ENCODE data around the gene PDE10A.

The PDE10A gene

DNA sequence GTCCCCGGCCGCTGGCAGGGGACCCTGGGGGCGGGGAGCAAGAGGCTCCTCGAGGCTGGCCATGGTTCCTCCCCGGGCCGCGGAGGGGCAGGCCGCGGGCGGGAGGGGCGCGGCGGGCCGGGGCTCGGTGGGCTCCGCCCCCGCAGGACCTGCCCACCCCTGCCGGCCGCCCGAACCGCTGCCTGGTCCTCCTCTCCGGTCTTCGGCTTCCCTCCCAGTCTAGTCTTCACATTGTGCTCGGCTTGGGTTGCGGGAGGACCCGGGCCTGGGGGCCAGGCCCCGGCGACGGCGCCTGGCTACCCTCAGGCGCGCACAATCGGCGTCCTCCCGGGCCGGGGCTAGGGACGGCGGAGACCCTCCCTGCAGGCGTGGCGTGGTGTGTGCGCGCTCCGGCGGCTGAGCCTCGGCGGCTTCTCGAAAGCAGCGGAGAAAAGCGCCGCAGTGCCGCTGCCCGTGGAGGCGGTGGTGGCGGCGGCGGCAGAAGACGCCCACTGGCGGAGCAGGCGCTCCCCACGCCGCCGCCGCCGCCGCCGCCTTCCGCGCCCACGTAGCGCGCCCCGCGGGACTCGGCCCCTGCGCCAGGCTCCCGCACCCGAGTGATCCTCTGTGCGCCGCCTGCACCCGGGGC, at the start of gene PDE10A:
Gene PDE10A, minus strand, starts transcription at position 493 of the 628 bp plus-strand sequence. Its CDS starts 430 bp downstream, at position 63.
- Histone ChIP-seq H3K4me3 (ENCODE audit: low read depth, low read length) (peak within 1 kb of the TSS; percentile 85), H3K79me2 (ENCODE audit: control insufficient read depth, insufficient read depth, low read length, unreplicated experiment) (peaks cover 4% of the 10 kb centered on the region), H3K4me1 (ENCODE audit: control insufficient read depth, insufficient read depth, low read length, unreplicated experiment) (no peaks in the 10 kb centered on the region), H3K36me3 (ENCODE audit: insufficient read depth, low read length) (no peaks in the 10 kb centered on the region), H3K27me3 (ENCODE audit: insufficient read depth, low read length) (peaks cover 76% of the 10 kb centered on the region), H2AFZ (ENCODE audit: low read length, unreplicated experiment) (peak within 1 kb of the TSS; percentile 91), H3K27ac (ENCODE audit: low read depth, low read length) (peak within 1 kb of the TSS; percentile 43; the same call in 1 of the 2 replicates)

DNA sequence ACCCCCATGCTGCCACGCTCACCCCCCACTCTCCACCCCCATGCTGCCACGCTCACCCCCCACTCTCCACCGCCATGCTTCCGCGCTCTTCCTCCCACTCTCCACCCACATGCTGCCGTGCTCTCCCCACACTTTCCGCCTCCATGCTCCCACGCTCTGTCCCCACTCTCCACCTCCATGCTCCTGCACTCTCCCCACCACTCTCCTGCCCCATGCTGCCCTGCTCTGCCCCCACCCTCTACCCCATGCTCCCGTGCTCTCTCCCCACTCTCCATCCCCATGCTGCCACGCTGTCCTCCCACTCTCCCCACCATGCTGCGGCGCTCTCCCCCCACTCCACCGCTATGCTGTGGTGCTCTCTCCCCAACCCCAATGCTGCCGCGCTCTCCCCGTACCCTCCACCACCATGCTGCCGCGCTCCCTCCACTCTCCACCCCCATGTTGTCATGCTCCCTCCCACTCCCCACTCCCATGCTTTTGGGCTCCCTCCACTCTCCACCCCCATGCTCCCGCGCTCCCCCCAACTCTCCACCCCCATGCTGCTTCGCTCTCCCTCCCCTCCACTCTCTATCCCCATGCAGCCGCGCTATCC, 46.0 kb upstream of the PDE10A start:
- Histone ChIP-seq H3K79me2 (ENCODE audit: control insufficient read depth, insufficient read depth, low read length, unreplicated experiment) (no peaks in the 10 kb centered on the region), H3K36me3 (ENCODE audit: insufficient read depth, low read length) (no peaks in the 10 kb centered on the region), H3K4me3 (ENCODE audit: low read depth, low read length) (no peak overlapping the region), H3K27me3 (ENCODE audit: insufficient read depth, low read length) (no peaks in the 10 kb centered on the region), H3K27ac (ENCODE audit: low read depth, low read length) (no peak overlapping the region), H3K4me1 (ENCODE audit: control insufficient read depth, insufficient read depth, low read length, unreplicated experiment) (peaks cover 2% of the 10 kb centered on the region), H2AFZ (ENCODE audit: low read length, unreplicated experiment) (no peak overlapping the region)

DNA sequence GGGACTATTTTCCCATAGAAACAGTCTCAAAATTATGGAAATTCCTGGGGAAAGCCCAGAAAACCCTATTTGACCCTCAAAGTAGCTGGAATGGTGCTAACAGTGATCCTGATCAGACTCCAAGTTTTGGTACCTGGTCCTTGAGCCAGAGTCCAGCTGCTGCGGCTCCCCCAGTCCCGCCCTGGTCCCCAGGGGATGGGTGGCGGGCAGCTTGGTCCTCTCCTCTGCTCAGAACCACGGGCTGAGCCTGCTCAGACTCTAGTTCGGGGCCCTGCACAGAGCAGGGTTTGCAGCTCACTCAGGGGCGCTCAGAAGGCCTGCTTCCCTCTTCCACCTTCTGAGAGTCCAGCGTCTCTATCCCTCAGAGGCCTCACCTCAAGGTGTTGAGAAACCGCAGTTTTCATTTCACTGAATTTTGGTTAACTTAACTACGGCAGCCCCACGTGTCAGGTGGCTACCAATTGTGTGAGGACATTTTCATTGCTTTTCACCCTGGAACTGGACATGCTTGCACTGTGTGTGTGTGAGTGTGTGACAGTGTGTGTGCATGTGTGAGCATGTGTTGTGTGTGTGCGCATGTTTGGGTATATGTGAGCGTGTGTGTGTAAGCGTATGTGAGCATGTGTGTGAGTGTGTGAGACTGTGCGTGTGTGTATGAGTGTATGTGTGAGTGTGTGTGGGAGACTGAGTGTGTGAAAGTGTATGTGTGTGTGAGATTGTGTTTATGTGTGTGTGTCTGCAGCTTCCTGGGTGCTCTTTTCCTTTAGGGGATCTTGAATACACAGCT, 44.2 kb upstream of the PDE10A start:
- no peaks in the 10 kb centered on the region for H3K36me3 ChIP-seq (ENCODE audit: insufficient read depth, low read length)
- no peak overlapping the region for H2AFZ ChIP-seq (ENCODE audit: low read length, unreplicated experiment)
- no peak overlapping the region for H3K4me3 ChIP-seq (ENCODE audit: low read depth, low read length)
- no peak overlapping the region for H3K27ac ChIP-seq (ENCODE audit: low read depth, low read length)
- H3K79me2 ChIP-seq (ENCODE audit: control insufficient read depth, insufficient read depth, low read length, unreplicated experiment) = no peaks in the 10 kb centered on the region
- peaks cover 9% of the 10 kb centered on the region for H3K4me1 ChIP-seq (ENCODE audit: control insufficient read depth, insufficient read depth, low read length, unreplicated experiment)
- H3K27me3 ChIP-seq (ENCODE audit: insufficient read depth, low read length) = no peaks in the 10 kb centered on the region

DNA sequence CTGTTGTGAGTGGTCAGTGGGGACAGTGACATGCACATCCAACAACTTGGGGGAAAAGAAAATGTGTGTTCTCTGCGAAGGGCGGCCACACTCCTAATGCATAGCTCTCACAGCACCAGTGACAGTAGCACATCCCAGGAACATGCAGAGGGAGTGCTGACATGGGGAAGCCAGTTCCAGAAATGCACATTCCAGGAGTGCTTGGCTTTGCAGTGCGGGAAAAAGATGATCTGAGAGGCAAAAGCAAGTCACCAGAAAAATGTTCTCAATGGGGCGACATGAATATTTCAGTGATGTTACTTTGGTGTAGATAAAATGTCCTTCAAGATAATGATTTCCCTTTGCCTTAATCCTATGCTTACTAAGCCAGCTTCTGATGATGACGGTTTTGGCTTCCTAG, 42.9 kb upstream of the PDE10A start:
- no peaks in the 10 kb centered on the region for H3K27me3 ChIP-seq (ENCODE audit: insufficient read depth, low read length)
- no peak overlapping the region for H3K27ac ChIP-seq (ENCODE audit: low read depth, low read length)
- no peak overlapping the region for H2AFZ ChIP-seq (ENCODE audit: low read length, unreplicated experiment)
- H3K79me2 ChIP-seq (ENCODE audit: control insufficient read depth, insufficient read depth, low read length, unreplicated experiment) = no peaks in the 10 kb centered on the region
- H3K36me3 ChIP-seq (ENCODE audit: insufficient read depth, low read length) = no peaks in the 10 kb centered on the region
- H3K4me3 ChIP-seq (ENCODE audit: low read depth, low read length) = no peak overlapping the region
- peaks cover 9% of the 10 kb centered on the region for H3K4me1 ChIP-seq (ENCODE audit: control insufficient read depth, insufficient read depth, low read length, unreplicated experiment)

DNA sequence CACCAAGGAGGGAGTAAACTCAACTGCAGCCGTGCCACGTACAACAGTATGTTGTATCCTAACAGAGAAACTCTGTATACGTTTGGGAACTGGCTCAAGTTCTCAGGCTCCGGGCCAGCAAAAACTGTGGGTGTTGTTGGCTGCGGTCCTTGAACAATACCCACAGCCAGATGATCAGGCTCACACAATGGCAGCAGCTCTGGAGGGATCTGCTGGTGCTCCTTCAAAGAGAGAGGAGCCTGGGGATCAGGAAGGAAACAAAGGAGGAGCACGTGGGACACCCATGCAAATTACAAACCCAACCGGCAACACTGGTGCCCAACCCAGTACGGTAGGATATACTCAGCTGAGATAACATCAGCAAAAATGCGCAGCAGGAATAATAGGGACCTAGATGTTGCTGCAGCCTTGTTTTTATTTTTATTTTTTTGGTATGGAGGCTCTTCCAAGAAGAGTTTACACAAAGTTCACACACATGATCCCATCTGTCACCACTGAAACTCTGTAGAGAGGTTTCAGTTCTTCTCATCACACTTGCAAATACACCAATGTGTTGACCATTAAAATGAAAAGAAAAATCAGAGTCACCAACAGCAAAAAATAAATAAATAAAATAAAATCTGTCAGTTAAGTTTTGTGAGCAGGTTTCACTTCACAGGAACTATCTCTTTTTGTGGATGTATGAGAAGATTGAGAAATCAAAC, 41.2 kb upstream of the PDE10A start:
- Histone ChIP-seq H2AFZ (ENCODE audit: low read length, unreplicated experiment) (peak overlapping the region; percentile 60), H3K79me2 (ENCODE audit: control insufficient read depth, insufficient read depth, low read length, unreplicated experiment) (no peaks in the 10 kb centered on the region), H3K27ac (ENCODE audit: low read depth, low read length) (no peak overlapping the region), H3K36me3 (ENCODE audit: insufficient read depth, low read length) (no peaks in the 10 kb centered on the region), H3K4me1 (ENCODE audit: control insufficient read depth, insufficient read depth, low read length, unreplicated experiment) (peaks cover 9% of the 10 kb centered on the region), H3K4me3 (ENCODE audit: low read depth, low read length) (peak overlapping the region; percentile 42; the same call in 1 of the 2 replicates), H3K27me3 (ENCODE audit: insufficient read depth, low read length) (no peaks in the 10 kb centered on the region)

DNA sequence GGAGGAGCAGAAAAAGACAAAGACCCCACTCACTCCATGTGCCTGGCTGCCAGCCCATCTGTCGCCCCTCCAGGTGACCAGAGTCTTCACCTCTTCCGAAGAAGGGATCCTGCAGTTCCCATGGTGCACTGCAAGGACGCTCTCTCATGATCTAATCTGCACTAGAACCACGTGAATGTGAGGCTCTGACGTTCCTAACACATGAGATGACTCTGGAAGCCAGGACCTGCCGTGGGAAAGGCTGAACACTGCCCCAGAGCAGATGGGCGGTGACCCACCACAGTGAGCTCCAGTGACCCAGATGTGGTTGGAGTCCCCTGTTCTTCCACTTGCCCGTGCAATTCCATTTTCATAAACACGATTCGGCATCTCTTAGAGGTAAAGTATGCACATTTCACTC, 39.6 kb upstream of the PDE10A start:
- Histone ChIP-seq H3K4me1 (ENCODE audit: control insufficient read depth, insufficient read depth, low read length, unreplicated experiment) (peaks cover 9% of the 10 kb centered on the region), H3K27me3 (ENCODE audit: insufficient read depth, low read length) (no peaks in the 10 kb centered on the region)

DNA sequence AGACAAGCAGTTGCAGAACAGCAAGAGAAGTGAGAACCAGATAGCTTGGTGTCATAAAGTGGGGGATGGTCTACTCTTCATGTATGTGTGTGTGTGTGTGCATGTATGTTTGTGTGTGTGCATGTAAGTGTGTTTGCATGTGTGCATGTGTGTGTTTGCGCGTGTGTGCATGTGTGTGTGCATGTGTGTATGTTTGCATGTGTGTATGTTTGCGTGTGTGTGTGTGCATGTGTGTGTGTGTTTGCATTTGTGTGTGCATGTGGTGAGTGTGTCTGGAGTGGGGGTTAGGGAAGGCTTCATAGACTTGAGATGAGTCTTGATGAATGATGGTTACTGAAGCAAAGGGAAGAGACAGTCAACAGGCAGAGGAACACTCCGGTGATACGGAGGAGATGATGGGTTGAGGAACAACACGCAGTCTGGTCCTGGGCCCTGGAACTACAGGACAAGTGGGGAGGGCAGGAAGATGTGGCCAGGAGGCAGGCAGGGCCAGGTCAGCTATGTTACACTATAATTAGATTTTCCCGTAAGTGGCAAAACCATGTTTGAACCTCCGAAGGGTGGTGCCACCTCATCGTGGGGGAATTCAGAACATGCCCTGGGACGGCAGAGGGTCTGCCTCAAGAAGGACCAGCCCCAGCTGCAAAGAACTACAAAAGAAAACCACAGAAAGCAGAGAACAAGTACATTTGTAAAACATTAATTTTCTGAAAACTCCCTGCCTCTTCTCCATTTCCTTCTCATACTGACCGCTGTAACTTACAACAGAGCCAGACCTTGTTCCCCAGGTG, 38.7 kb upstream of the PDE10A start:
- H3K79me2 ChIP-seq (ENCODE audit: control insufficient read depth, insufficient read depth, low read length, unreplicated experiment) = no peaks in the 10 kb centered on the region
- peaks cover 9% of the 10 kb centered on the region for H3K4me1 ChIP-seq (ENCODE audit: control insufficient read depth, insufficient read depth, low read length, unreplicated experiment)
- H2AFZ ChIP-seq (ENCODE audit: low read length, unreplicated experiment) = no peak overlapping the region
- H3K36me3 ChIP-seq (ENCODE audit: insufficient read depth, low read length) = no peaks in the 10 kb centered on the region
- H3K27ac ChIP-seq (ENCODE audit: low read depth, low read length) = no peak overlapping the region
- no peaks in the 10 kb centered on the region for H3K27me3 ChIP-seq (ENCODE audit: insufficient read depth, low read length)
- H3K4me3 ChIP-seq (ENCODE audit: low read depth, low read length) = no peak overlapping the region

More for the DNA sequence above, 39.6 kb upstream of the PDE10A start:
- H3K27ac ChIP-seq (ENCODE audit: low read depth, low read length) = no peak overlapping the region
- no peak overlapping the region for H2AFZ ChIP-seq (ENCODE audit: low read length, unreplicated experiment)
- no peaks in the 10 kb centered on the region for H3K36me3 ChIP-seq (ENCODE audit: insufficient read depth, low read length)
- no peak overlapping the region for H3K4me3 ChIP-seq (ENCODE audit: low read depth, low read length)
- no peaks in the 10 kb centered on the region for H3K79me2 ChIP-seq (ENCODE audit: control insufficient read depth, insufficient read depth, low read length, unreplicated experiment)

DNA sequence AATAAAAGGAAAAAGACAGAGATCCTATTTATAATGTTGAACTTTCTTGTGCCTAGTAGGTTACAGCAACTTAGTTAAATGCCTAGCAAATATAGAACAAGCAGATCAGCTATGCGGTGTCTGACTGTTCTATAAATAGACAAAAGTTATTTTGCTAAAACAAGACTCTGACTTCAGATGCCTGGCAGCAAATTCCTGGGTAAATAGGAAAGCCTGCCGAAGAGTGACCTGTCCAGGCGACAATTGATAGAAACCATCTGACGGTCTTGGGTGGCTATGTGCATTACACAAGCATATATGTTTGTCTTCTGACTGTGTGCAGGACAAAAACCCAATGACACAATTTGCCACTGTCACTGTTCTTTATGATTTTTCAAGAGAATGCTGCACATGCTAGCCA, 38.0 kb upstream of the PDE10A start:
- Histone ChIP-seq H3K27ac (ENCODE audit: low read depth, low read length) (no peak overlapping the region), H3K4me3 (ENCODE audit: low read depth, low read length) (no peak overlapping the region), H3K27me3 (ENCODE audit: insufficient read depth, low read length) (no peaks in the 10 kb centered on the region), H2AFZ (ENCODE audit: low read length, unreplicated experiment) (no peak overlapping the region), H3K4me1 (ENCODE audit: control insufficient read depth, insufficient read depth, low read length, unreplicated experiment) (peaks cover 9% of the 10 kb centered on the region), H3K79me2 (ENCODE audit: control insufficient read depth, insufficient read depth, low read length, unreplicated experiment) (no peaks in the 10 kb centered on the region), H3K36me3 (ENCODE audit: insufficient read depth, low read length) (no peaks in the 10 kb centered on the region)

DNA sequence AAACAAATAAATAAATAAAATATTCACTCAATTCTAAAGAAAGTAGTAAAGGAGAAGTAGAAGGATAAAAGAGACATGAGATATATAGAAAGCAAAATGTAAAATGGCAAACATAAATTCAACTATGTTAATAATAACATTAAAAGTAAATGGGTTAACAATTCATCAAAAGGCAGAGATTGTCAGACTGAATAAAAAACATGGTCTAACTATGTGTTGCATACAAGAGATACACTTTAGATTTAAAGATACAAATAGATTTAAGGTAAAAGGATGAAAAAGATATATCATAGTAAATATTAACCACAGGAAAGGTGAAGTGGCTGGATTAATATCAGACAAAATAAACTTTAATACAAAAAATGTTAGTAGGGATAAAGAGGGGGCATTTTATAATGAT, 35.8 kb upstream of the PDE10A start:
- H2AFZ ChIP-seq (ENCODE audit: low read length, unreplicated experiment) = no peak overlapping the region

DNA sequence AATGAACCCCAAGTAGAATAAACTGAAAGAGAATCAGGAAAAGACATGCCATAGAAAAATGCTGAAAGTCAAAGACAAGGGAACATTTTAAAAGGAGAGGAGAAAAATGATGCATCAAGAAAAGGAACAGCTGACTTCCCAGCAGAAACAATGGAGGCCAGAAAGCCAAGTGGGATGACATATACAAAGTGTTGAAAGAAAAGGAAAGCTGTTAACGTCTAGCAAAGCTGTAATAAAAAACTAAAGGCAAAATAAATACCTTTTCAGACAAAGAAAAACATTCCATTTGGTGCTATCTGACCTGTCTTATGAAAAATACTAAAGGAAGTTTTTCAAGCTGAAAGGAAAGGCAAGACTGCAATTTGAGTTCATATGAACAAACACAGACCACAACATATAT, 34.1 kb upstream of the PDE10A start:
- no peaks in the 10 kb centered on the region for H3K79me2 ChIP-seq (ENCODE audit: control insufficient read depth, insufficient read depth, low read length, unreplicated experiment)
- no peaks in the 10 kb centered on the region for H3K27me3 ChIP-seq (ENCODE audit: insufficient read depth, low read length)
- H3K36me3 ChIP-seq (ENCODE audit: insufficient read depth, low read length) = no peaks in the 10 kb centered on the region
- H3K4me1 ChIP-seq (ENCODE audit: control insufficient read depth, insufficient read depth, low read length, unreplicated experiment) = no peaks in the 10 kb centered on the region
- H3K27ac ChIP-seq (ENCODE audit: low read depth, low read length) = no peak overlapping the region
- H3K4me3 ChIP-seq (ENCODE audit: low read depth, low read length) = no peak overlapping the region
- H2AFZ ChIP-seq (ENCODE audit: low read length, unreplicated experiment) = no peak overlapping the region

More for the DNA sequence above, 35.8 kb upstream of the PDE10A start:
- Histone ChIP-seq H3K79me2 (ENCODE audit: control insufficient read depth, insufficient read depth, low read length, unreplicated experiment) (no peaks in the 10 kb centered on the region), H3K27me3 (ENCODE audit: insufficient read depth, low read length) (no peaks in the 10 kb centered on the region), H3K27ac (ENCODE audit: low read depth, low read length) (no peak overlapping the region), H3K36me3 (ENCODE audit: insufficient read depth, low read length) (no peaks in the 10 kb centered on the region), H3K4me3 (ENCODE audit: low read depth, low read length) (no peak overlapping the region), H3K4me1 (ENCODE audit: control insufficient read depth, insufficient read depth, low read length, unreplicated experiment) (peaks cover 4% of the 10 kb centered on the region)

Data from ACC112 (cell line).